ENCODE data around the gene CHCHD6.
A peak's percentile ranks its signal among the peaks of the same experiment; 100 is the strongest.

The CHCHD6 gene

GRCh38 chr3:126851382-126851781 is 147.3 kb downstream of the CHCHD6 start:
- Histone ChIP-seq H4K91ac (ENCODE audit: low read depth, low read length, poor library complexity) (no peak overlapping the region), H2BK12ac (ENCODE audit: low read length) (peak overlapping the region; percentile 59), H2BK120ac (ENCODE audit: low read depth, low read length) (no peak overlapping the region), H2AFZ (ENCODE audit: low read length) (no peak overlapping the region), H3K23ac (ENCODE audit: low read depth, low read length, poor library complexity) (no peak overlapping the region), H3K27me3 (ENCODE audit: control insufficient read depth in 3 of 3, insufficient read depth in 3 of 3, low read depth in 1 of 3, low read length in 3 of 3) (no peaks in the 10 kb centered on the region), H3K27ac (replicated peaks; ENCODE audit: low read length) (peak overlapping the region; percentile 88), H3K14ac (ENCODE audit: low read length) (no peak overlapping the region), H4K8ac (ENCODE audit: low read depth, low read length) (no peak overlapping the region), H3K36me3 (replicated peaks in 1 of 2; ENCODE audit: control insufficient read depth in 2 of 2, insufficient read depth in 2 of 2, low read length in 2 of 2) (no peaks in the 10 kb centered on the region), H2BK5ac (ENCODE audit: low read length) (peak overlapping the region; percentile 11), H3K4me1 (ENCODE audit: control insufficient read depth in 2 of 2, insufficient read depth in 1 of 2, low read depth in 1 of 2, low read length in 2 of 2) (peaks cover 6 to 39% of the 10 kb centered on the region in 2 donors), H2BK15ac (ENCODE audit: low read length) (peak overlapping the region; percentile 8), H3K4ac (ENCODE audit: low read length) (no peak overlapping the region), H3K9ac (ENCODE audit: low read depth, low read length, poor library complexity) (no peak overlapping the region), H3K79me1 (ENCODE audit: low read depth, low read length) (no peaks in the 10 kb centered on the region), H3K4me2 (ENCODE audit: insufficient read depth, low read length, poor library complexity, severe bottlenecking) (no peak overlapping the region), H3K18ac (ENCODE audit: low read length) (peak overlapping the region; percentile 97), H2AK5ac (ENCODE audit: low read depth, low read length) (peak overlapping the region; percentile 87), H3K4me3 (ENCODE audit: low read length in 2 of 2) (no peak overlapping the region), H3K9me3 (replicated peaks in 1 of 2; ENCODE audit: control insufficient read depth in 2 of 2, insufficient read depth in 1 of 2, low read depth in 1 of 2, low read length in 2 of 2) (peaks cover 0 to 6% of the 10 kb centered on the region in 2 donors)
- no CpG with 5 or more reads among the region's 6 CpGs for WGBS, 2 donors (ENCODE audit: extremely low coverage in 2 of 2, insufficient read length in 2 of 2, insufficient replicate concordance in 1 of 2)
- DNase-seq (ENCODE audit: low spot score) = no peak

- H3K18ac ChIP-seq (ENCODE audit: low read length) = peak overlapping the region; percentile 97
- no peak overlapping the region for H3K4me2 ChIP-seq (ENCODE audit: insufficient read depth, low read length, poor library complexity, severe bottlenecking)
- no peak overlapping the region for H3K23ac ChIP-seq (ENCODE audit: low read depth, low read length, poor library complexity)
- H2BK5ac ChIP-seq (ENCODE audit: low read length) = peak overlapping the region; percentile 11
- H3K27me3 ChIP-seq (ENCODE audit: control insufficient read depth in 3 of 3, insufficient read depth in 3 of 3, low read depth in 1 of 3, low read length in 3 of 3) = no peaks in the 10 kb centered on the region
- H4K8ac ChIP-seq (ENCODE audit: low read depth, low read length) = no peak overlapping the region
- peak overlapping the region; percentile 8 for H2BK15ac ChIP-seq (ENCODE audit: low read length)
- H3K9ac ChIP-seq (ENCODE audit: low read depth, low read length, poor library complexity) = no peak overlapping the region
- no peak overlapping the region for H2AFZ ChIP-seq (ENCODE audit: low read length)
- DNase-seq (ENCODE audit: low spot score) = no peak
- H3K27ac ChIP-seq (replicated peaks; ENCODE audit: low read length) = peak overlapping the region; percentile 88
- peaks cover 0 to 5% of the 10 kb centered on the region in 2 donors for H3K9me3 ChIP-seq (replicated peaks in 1 of 2; ENCODE audit: control insufficient read depth in 2 of 2, insufficient read depth in 1 of 2, low read depth in 1 of 2, low read length in 2 of 2)
- peaks cover 6 to 39% of the 10 kb centered on the region in 2 donors for H3K4me1 ChIP-seq (ENCODE audit: control insufficient read depth in 2 of 2, insufficient read depth in 1 of 2, low read depth in 1 of 2, low read length in 2 of 2)
- peak overlapping the region; percentile 27 for H3K4ac ChIP-seq (ENCODE audit: low read length)
- WGBS, 2 donors (ENCODE audit: extremely low coverage in 2 of 2, insufficient read length in 2 of 2, insufficient replicate concordance in 1 of 2) = no CpG with 5 or more reads among the region's 6 CpGs
- peak overlapping the region; percentile 57 for H4K91ac ChIP-seq (ENCODE audit: low read depth, low read length, poor library complexity)
- no peak overlapping the region for H3K4me3 ChIP-seq (ENCODE audit: low read length in 2 of 2)
- H3K79me1 ChIP-seq (ENCODE audit: low read depth, low read length) = no peaks in the 10 kb centered on the region
- H2BK120ac ChIP-seq (ENCODE audit: low read depth, low read length) = no peak overlapping the region
- H2BK12ac ChIP-seq (ENCODE audit: low read length) = peak overlapping the region; percentile 59
- peak overlapping the region; percentile 5 for H3K14ac ChIP-seq (ENCODE audit: low read length)
- H3K36me3 ChIP-seq (replicated peaks in 1 of 2; ENCODE audit: control insufficient read depth in 2 of 2, insufficient read depth in 2 of 2, low read length in 2 of 2) = no peaks in the 10 kb centered on the region
- H2AK5ac ChIP-seq (ENCODE audit: low read depth, low read length) = peak overlapping the region; percentile 87
Measured at GRCh38 chr3:126851934-126852333, 147.9 kb downstream of the CHCHD6 start.

GRCh38 chr3:126852511-126852910 is 148.5 kb downstream of the CHCHD6 start:
- Histone ChIP-seq H3K36me3 (replicated peaks in 1 of 2; ENCODE audit: control insufficient read depth in 2 of 2, insufficient read depth in 2 of 2, low read length in 2 of 2) (no peaks in the 10 kb centered on the region), H3K4me1 (ENCODE audit: control insufficient read depth in 2 of 2, insufficient read depth in 1 of 2, low read depth in 1 of 2, low read length in 2 of 2) (peaks cover 6 to 39% of the 10 kb centered on the region in 2 donors), H3K27me3 (ENCODE audit: control insufficient read depth in 3 of 3, insufficient read depth in 3 of 3, low read depth in 1 of 3, low read length in 3 of 3) (no peaks in the 10 kb centered on the region), H2BK12ac (ENCODE audit: low read length) (no peak overlapping the region), H3K4ac (ENCODE audit: low read length) (no peak overlapping the region), H3K9me3 (replicated peaks in 1 of 2; ENCODE audit: control insufficient read depth in 2 of 2, insufficient read depth in 1 of 2, low read depth in 1 of 2, low read length in 2 of 2) (no peaks in the 10 kb centered on the region), H3K4me3 (ENCODE audit: low read length in 2 of 2) (no peak overlapping the region), H3K9ac (ENCODE audit: low read depth, low read length, poor library complexity) (no peak overlapping the region), H3K14ac (ENCODE audit: low read length) (no peak overlapping the region), H3K4me2 (ENCODE audit: insufficient read depth, low read length, poor library complexity, severe bottlenecking) (no peak overlapping the region), H2BK120ac (ENCODE audit: low read depth, low read length) (no peak overlapping the region), H3K23ac (ENCODE audit: low read depth, low read length, poor library complexity) (no peak overlapping the region), H2BK5ac (ENCODE audit: low read length) (no peak overlapping the region), H4K8ac (ENCODE audit: low read depth, low read length) (no peak overlapping the region), H3K18ac (ENCODE audit: low read length) (peak overlapping the region; percentile 53), H2BK15ac (ENCODE audit: low read length) (no peak overlapping the region), H2AK5ac (ENCODE audit: low read depth, low read length) (no peak overlapping the region), H2AFZ (ENCODE audit: low read length) (no peak overlapping the region), H3K27ac (replicated peaks; ENCODE audit: low read length) (peak overlapping the region; percentile 30), H4K91ac (ENCODE audit: low read depth, low read length, poor library complexity) (no peak overlapping the region), H3K79me1 (ENCODE audit: low read depth, low read length) (no peaks in the 10 kb centered on the region)
- no CpG with 5 or more reads among the region's 10 CpGs for WGBS, 2 donors (ENCODE audit: extremely low coverage in 2 of 2, insufficient read length in 2 of 2, insufficient replicate concordance in 1 of 2)
- DNase-seq (ENCODE audit: low spot score) = no peak

- no peak for DNase-seq (ENCODE audit: low spot score)
Measured at GRCh38 chr3:126854666-126855065, 150.6 kb downstream of the CHCHD6 start.

More at GRCh38 chr3:126854666-126855065, 150.6 kb downstream of the CHCHD6 start:
- no peak overlapping the region for H3K4ac ChIP-seq (ENCODE audit: low read length)
- H2AK5ac ChIP-seq (ENCODE audit: low read depth, low read length) = no peak overlapping the region
- no peak overlapping the region for H3K9ac ChIP-seq (ENCODE audit: low read depth, low read length, poor library complexity)
- no peak overlapping the region for H2BK5ac ChIP-seq (ENCODE audit: low read length)
- no peak overlapping the region for H2BK15ac ChIP-seq (ENCODE audit: low read length)
- no peak overlapping the region for H2BK12ac ChIP-seq (ENCODE audit: low read length)
- no peak overlapping the region for H2AFZ ChIP-seq (ENCODE audit: low read length)
- no peak overlapping the region for H3K18ac ChIP-seq (ENCODE audit: low read length)
- no peaks in the 10 kb centered on the region for H3K27me3 ChIP-seq (ENCODE audit: control insufficient read depth in 3 of 3, insufficient read depth in 3 of 3, low read depth in 1 of 3, low read length in 3 of 3)
- no peaks in the 10 kb centered on the region for H3K36me3 ChIP-seq (replicated peaks in 1 of 2; ENCODE audit: control insufficient read depth in 2 of 2, insufficient read depth in 2 of 2, low read length in 2 of 2)
- peaks cover 6 to 41% of the 10 kb centered on the region in 2 donors for H3K4me1 ChIP-seq (ENCODE audit: control insufficient read depth in 2 of 2, insufficient read depth in 1 of 2, low read depth in 1 of 2, low read length in 2 of 2)
- H3K9me3 ChIP-seq (replicated peaks in 1 of 2; ENCODE audit: control insufficient read depth in 2 of 2, insufficient read depth in 1 of 2, low read depth in 1 of 2, low read length in 2 of 2) = no peaks in the 10 kb centered on the region
- no peak overlapping the region for H4K91ac ChIP-seq (ENCODE audit: low read depth, low read length, poor library complexity)
- H3K23ac ChIP-seq (ENCODE audit: low read depth, low read length, poor library complexity) = no peak overlapping the region
- no CpG with 5 or more reads among the region's 5 CpGs for WGBS, 2 donors (ENCODE audit: extremely low coverage in 2 of 2, insufficient read length in 2 of 2, insufficient replicate concordance in 1 of 2)
- H2BK120ac ChIP-seq (ENCODE audit: low read depth, low read length) = no peak overlapping the region
- no peak overlapping the region for H3K4me2 ChIP-seq (ENCODE audit: insufficient read depth, low read length, poor library complexity, severe bottlenecking)
- no peaks in the 10 kb centered on the region for H3K79me1 ChIP-seq (ENCODE audit: low read depth, low read length)
- H3K14ac ChIP-seq (ENCODE audit: low read length) = no peak overlapping the region
- no peak overlapping the region for H3K4me3 ChIP-seq (ENCODE audit: low read length in 2 of 2)
- H4K8ac ChIP-seq (ENCODE audit: low read depth, low read length) = no peak overlapping the region
- no peak overlapping the region for H3K27ac ChIP-seq (replicated peaks; ENCODE audit: low read length)
